Stimulated activated naive CD8-positive, alpha-beta T cell treated with anti-CD3 and anti-CD28 coated beads, Interleukin-15, Interleukin-2, amounts not matched to agents 100 ng/mL and 50 ng/mL, for 24 hours (primary cell): ENCODE data around the gene FAM32A.
A peak's percentile ranks its signal among the peaks of the same experiment; 100 is the strongest.

ENCODE experiments used
- H3K27ac Mint-ChIP-seq: one replicate; pipeline ENCODE4 v1.8.0; 2021; ENCODE audit warnings: mild to moderate bottlenecking, mixed read lengths
- H3K27me3 Mint-ChIP-seq: one replicate; pipeline ENCODE4 v1.8.0; 2021; ENCODE audit warnings: mixed read lengths
- H3K36me3 Mint-ChIP-seq: one replicate; pipeline ENCODE4 v1.8.0; 2021; ENCODE audit warnings: low read depth, mixed read lengths
- H3K4me1 Mint-ChIP-seq: one replicate; pipeline ENCODE4 v1.8.0; 2021; ENCODE audit warnings: low read depth, mixed read lengths
- H3K4me3 Mint-ChIP-seq: one replicate; pipeline ENCODE4 v1.8.0; 2021; ENCODE audit warnings: mild to moderate bottlenecking, mixed read lengths
- H3K9me3 Mint-ChIP-seq: one replicate; pipeline ENCODE4 v1.8.0; 2021; ENCODE audit warnings: mixed read lengths

Gene FAM32A

GRCh38 chr19:16185123-16185767 is at the start of gene FAM32A:
TSS of gene FAM32A (plus strand) at chr19:16185410. CDS start at chr19:16185443, 33 bp downstream.
- Mint-ChIP-seq H3K4me1 (peaks cover 37% of the 10 kb centered on the region), H3K4me3 (peak within 1 kb of the TSS; percentile 98), H3K36me3 (peaks cover 23% of the 10 kb centered on the region), H3K27ac (peak within 1 kb of the TSS; percentile 98), H3K27me3 (no peaks in the 10 kb centered on the region), H3K9me3 (no peaks in the 10 kb centered on the region)

DNA sequence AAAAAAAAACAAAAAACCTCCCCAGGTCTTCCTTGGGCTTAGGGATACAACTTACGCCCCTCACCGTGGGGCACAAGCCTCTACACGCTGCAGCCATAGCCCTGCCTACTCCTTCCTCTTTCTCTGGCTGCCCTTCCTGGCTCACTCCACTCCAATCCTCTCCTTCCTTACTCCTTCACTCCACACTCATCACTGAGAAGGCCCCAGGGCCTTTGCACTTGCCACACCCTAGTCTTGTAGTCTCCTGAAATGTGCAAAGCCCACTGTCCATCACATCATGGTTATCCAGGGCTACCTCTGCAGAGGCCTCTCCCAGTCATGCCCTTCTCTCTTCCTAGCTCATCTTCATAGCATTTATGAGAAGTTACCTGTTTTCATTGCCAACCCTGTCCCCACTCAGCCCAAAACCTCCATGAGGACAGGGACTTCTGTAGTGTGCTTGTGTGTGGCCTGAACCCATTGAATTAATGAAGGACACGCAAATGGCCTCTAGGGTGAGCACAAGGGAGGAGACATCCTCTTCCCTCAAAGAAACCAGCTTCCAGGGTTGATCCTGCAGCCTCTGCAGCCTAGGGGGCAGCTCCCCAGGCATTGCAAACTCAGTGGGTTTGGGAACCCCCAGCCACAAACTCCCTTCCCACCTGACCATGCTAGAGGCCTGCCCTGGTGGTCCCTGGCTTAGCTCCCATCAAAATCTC is 49.6 kb upstream of the FAM32A start:
- H3K36me3 Mint-ChIP-seq, result peaks cover 45% of the 10 kb centered on the region
- H3K27me3 Mint-ChIP-seq, result no peaks in the 10 kb centered on the region
- H3K4me3 Mint-ChIP-seq, result no peak overlapping the region
- H3K4me1 Mint-ChIP-seq, result peaks cover 26% of the 10 kb centered on the region
- H3K27ac Mint-ChIP-seq, result peak overlapping the region; percentile 18
- H3K9me3 Mint-ChIP-seq, result peaks cover 10% of the 10 kb centered on the region

GRCh38 chr19:16136185-16136999 is 48.8 kb upstream of the FAM32A start:
- Mint-ChIP-seq H3K4me1 (peaks cover 34% of the 10 kb centered on the region), H3K9me3 (peaks cover 6% of the 10 kb centered on the region), H3K36me3 (peaks cover 37% of the 10 kb centered on the region), H3K27ac (no peak overlapping the region), H3K4me3 (no peak overlapping the region), H3K27me3 (no peaks in the 10 kb centered on the region)

- Mint-ChIP-seq H3K36me3 (peaks cover 4% of the 10 kb centered on the region), H3K27ac (peak overlapping the region; percentile 5), H3K27me3 (no peaks in the 10 kb centered on the region), H3K9me3 (no peaks in the 10 kb centered on the region), H3K4me3 (peak overlapping the region; percentile 10), H3K4me1 (peaks cover 44% of the 10 kb centered on the region)
Observed at GRCh38 chr19:16139752-16140151, 45.5 kb upstream of the FAM32A start.

- H3K27ac Mint-ChIP-seq, result peak overlapping the region; percentile 61
- H3K4me3 Mint-ChIP-seq, result no peak overlapping the region
- no peaks in the 10 kb centered on the region for H3K27me3 Mint-ChIP-seq
Observed at GRCh38 chr19:16141043-16141442, 44.2 kb upstream of the FAM32A start.

GRCh38 chr19:16142032-16142580 is 43.1 kb upstream of the FAM32A start:
- peaks cover 52% of the 10 kb centered on the region for H3K4me1 Mint-ChIP-seq
- peak overlapping the region; percentile 62 for H3K27ac Mint-ChIP-seq
- H3K27me3 Mint-ChIP-seq, result no peaks in the 10 kb centered on the region
- H3K4me3 Mint-ChIP-seq, result no peak overlapping the region
- peaks cover 5% of the 10 kb centered on the region for H3K36me3 Mint-ChIP-seq
- no peaks in the 10 kb centered on the region for H3K9me3 Mint-ChIP-seq

More at GRCh38 chr19:16141043-16141442, 44.2 kb upstream of the FAM32A start:
- no peaks in the 10 kb centered on the region for H3K9me3 Mint-ChIP-seq
- H3K4me1 Mint-ChIP-seq, result peaks cover 51% of the 10 kb centered on the region
- H3K36me3 Mint-ChIP-seq, result peaks cover 1% of the 10 kb centered on the region

DNA sequence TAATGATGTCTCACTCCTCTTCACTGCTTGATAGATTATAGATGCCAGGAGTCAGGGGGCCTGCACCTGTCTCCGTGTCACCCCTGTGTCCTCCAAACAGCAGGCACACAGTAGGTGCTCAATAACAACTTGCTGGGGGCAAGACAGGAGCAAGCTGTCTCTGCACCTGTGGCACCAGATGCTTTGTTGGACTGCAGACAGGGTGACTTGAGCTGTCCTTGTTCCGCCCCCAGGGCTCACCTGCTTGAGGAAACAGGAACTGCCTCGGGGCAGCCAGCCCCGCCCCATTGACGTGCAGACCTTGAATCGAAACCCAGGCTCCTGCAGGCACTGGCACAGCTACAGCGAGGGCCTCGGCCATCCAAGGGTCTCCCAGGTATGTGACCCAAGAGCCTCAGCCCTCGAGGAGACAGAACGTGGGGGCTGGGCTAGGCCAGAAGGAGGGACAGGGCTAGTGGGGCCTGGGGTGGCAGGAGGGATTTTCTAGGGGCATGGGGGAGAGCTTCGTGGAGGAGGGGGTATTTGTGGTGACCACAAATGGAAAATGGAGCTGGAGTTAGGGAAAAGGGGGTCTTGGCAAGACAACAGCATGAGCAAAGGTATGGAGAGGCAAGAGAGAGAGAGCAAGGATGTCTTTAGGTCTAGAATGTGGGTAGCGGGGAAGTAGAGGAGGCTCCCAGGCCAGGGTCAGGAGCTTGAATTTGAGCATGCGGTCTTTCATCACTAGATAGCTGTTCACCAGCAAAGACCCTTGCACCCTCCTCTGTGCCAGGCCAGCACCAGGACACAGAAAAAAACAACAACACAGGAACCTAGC is 41.6 kb upstream of the FAM32A start, which contains the start of gene HSH2D:
Gene HSH2D, plus strand, starts transcription at position 287 of the 817 bp plus-strand sequence. CDS start 5,066 bp downstream, outside the sequence.
- Mint-ChIP-seq H3K9me3 (no peaks in the 10 kb centered on the region), H3K27ac (peak within 1 kb of the TSS; percentile 98), H3K4me1 (peaks cover 52% of the 10 kb centered on the region), H3K4me3 (peak within 1 kb of the TSS; percentile 94), H3K36me3 (peaks cover 5% of the 10 kb centered on the region), H3K27me3 (no peaks in the 10 kb centered on the region)

DNA sequence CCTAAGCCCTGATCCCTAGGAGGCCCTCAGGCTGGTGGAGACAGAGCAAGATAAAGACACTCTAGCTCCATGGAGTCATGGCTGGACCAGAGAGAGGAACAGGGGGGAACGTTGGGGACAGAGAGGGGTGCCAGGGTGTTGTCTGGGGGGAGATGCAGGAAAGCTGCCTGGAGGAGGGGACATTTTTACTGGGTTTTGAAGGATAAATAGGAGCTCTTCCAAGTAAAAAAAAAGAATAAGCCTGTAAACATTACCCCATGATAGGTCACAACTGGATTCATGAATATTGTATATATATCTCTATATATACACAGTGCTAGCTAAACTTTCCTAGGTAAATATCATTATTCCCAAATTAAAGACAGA is 41.0 kb upstream of the FAM32A start:
- Mint-ChIP-seq H3K4me3 (peak overlapping the region; percentile 94), H3K27ac (peak overlapping the region; percentile 98), H3K9me3 (no peaks in the 10 kb centered on the region), H3K36me3 (peaks cover 9% of the 10 kb centered on the region), H3K4me1 (peaks cover 56% of the 10 kb centered on the region), H3K27me3 (no peaks in the 10 kb centered on the region)

- Mint-ChIP-seq H3K4me1 (peaks cover 44% of the 10 kb centered on the region), H3K27me3 (no peaks in the 10 kb centered on the region)
Observed at GRCh38 chr19:16146112-16146511, 39.1 kb upstream of the FAM32A start.

GRCh38 chr19:16148443-16149229 is 36.6 kb upstream of the FAM32A start:
- no peaks in the 10 kb centered on the region for H3K9me3 Mint-ChIP-seq
- peaks cover 29% of the 10 kb centered on the region for H3K4me1 Mint-ChIP-seq
- no peak overlapping the region for H3K27ac Mint-ChIP-seq
- peaks cover 25% of the 10 kb centered on the region for H3K36me3 Mint-ChIP-seq
- H3K4me3 Mint-ChIP-seq, result no peak overlapping the region
- no peaks in the 10 kb centered on the region for H3K27me3 Mint-ChIP-seq

More at GRCh38 chr19:16146112-16146511, 39.1 kb upstream of the FAM32A start:
- H3K9me3 Mint-ChIP-seq, result no peaks in the 10 kb centered on the region
- peaks cover 12% of the 10 kb centered on the region for H3K36me3 Mint-ChIP-seq
- peak overlapping the region; percentile 28 for H3K27ac Mint-ChIP-seq
- peak overlapping the region; percentile 94 for H3K4me3 Mint-ChIP-seq

- peaks cover 53% of the 10 kb centered on the region for H3K36me3 Mint-ChIP-seq
- H3K4me1 Mint-ChIP-seq, result peaks cover 8% of the 10 kb centered on the region
- H3K27ac Mint-ChIP-seq, result no peak overlapping the region
- no peaks in the 10 kb centered on the region for H3K27me3 Mint-ChIP-seq
- no peaks in the 10 kb centered on the region for H3K9me3 Mint-ChIP-seq
- no peak overlapping the region for H3K4me3 Mint-ChIP-seq
Observed at GRCh38 chr19:16153582-16154336, 31.5 kb upstream of the FAM32A start.

- H3K4me1 Mint-ChIP-seq, result peaks cover 5% of the 10 kb centered on the region
- no peaks in the 10 kb centered on the region for H3K27me3 Mint-ChIP-seq
- no peaks in the 10 kb centered on the region for H3K9me3 Mint-ChIP-seq
- H3K4me3 Mint-ChIP-seq, result no peak overlapping the region
- peak overlapping the region; percentile 1 for H3K27ac Mint-ChIP-seq
- peaks cover 46% of the 10 kb centered on the region for H3K36me3 Mint-ChIP-seq
Observed at GRCh38 chr19:16154557-16154956, 30.7 kb upstream of the FAM32A start.

- H3K4me3 Mint-ChIP-seq, result no peak overlapping the region
- H3K9me3 Mint-ChIP-seq, result no peaks in the 10 kb centered on the region
- no peaks in the 10 kb centered on the region for H3K27me3 Mint-ChIP-seq
Observed at GRCh38 chr19:16155128-16155527, 30.1 kb upstream of the FAM32A start.

More at GRCh38 chr19:16155128-16155527, 30.1 kb upstream of the FAM32A start:
- peaks cover 46% of the 10 kb centered on the region for H3K36me3 Mint-ChIP-seq
- no peak overlapping the region for H3K27ac Mint-ChIP-seq
- H3K4me1 Mint-ChIP-seq, result peaks cover 8% of the 10 kb centered on the region
